GM12878 (cell line): Measurements from ENCODE around the gene RARS2. TPM values are rescaled to one million over a fixed set of nuclear protein-coding genes. Genes with fewer than 3 reads are reported as not detected.

Source experiments
- ATAC-seq: fragments of 200-7000 bp; cut with Tn5 transposase; 3 replicates; pipeline ENCODE4 v1.9.1; 2020; ENCODE audit warnings: mild to moderate bottlenecking, moderate library complexity
- BruUV-seq: library from RNA; stranded (reverse); fragments of 400-500 nt; replicated peaks from 2 replicates; lab custom pipeline; 2021; lab: Mats Ljungman, UMichigan
- CTCF ChIA-PET: fragments of 300-600 bp; sonication (Branson Sonifier 250); formaldehyde crosslinking; extraction: SDS; loops from one replicate; lab custom pipeline; 2021; ENCODE audit warnings: inconsistent platforms; lab: Yijun Ruan, JAX
- POLR2A ChIA-PET: fragments of 350-600 bp; formaldehyde crosslinking; extraction: SDS; loops from one replicate; lab custom pipeline; 2021; ENCODE audit warnings: inconsistent platforms; lab: Charles Lee
- RAD21 ChIA-PET: fragments of 300-600 bp; sonication (Branson Sonifier 250); formaldehyde crosslinking; loops from one replicate; lab custom pipeline; 2023; ENCODE audit warnings: antibody characterized with exemption; ENCODE audit not compliant: unreplicated experiment; lab: Charles Lee
- SMC1A ChIA-PET: fragments of 300-600 bp; sonication (Branson Sonifier 250); formaldehyde crosslinking; loops from one replicate; lab custom pipeline; 2023; ENCODE audit not compliant: unreplicated experiment, uncharacterized antibody; lab: Charles Lee
- DNase-seq: peaks from one replicate; pipeline ENCODE4 v3.0.0-alpha.2; 2011; ENCODE audit warnings: low read depth, low spot score
- FAIRE-seq: peaks from 3 replicates; lab custom pipeline; 2011; peaks lifted over from hg19 to GRCh38; lab: Jason Lieb, UNC
- H2AFZ ChIP-seq: 2 replicates; pipeline ENCODE4 v1.6.0; 2011; ENCODE audit warnings: low read depth, low read length, control low read depth; ENCODE audit not compliant: control insufficient read depth
- H3K27ac ChIP-seq: 2 replicates; pipeline ENCODE4 v1.5.1; 2011; ENCODE audit warnings: control low read depth; ENCODE audit not compliant: control insufficient read depth, insufficient read depth
- H3K27me3 ChIP-seq, 2 experiments: replicated peaks in 1 of 2; 2 replicates each; pipeline versions ENCODE4 v1.6.0 to v1.6.1; 2011; ENCODE audit warnings: low read length in 1 of 2; ENCODE audit not compliant: control insufficient read depth in 2 of 2, insufficient read depth in 2 of 2
- H3K36me3 ChIP-seq, 2 experiments: 2 replicates each; pipeline ENCODE4 v1.5.1; 2011; ENCODE audit warnings: low read length in 1 of 2; ENCODE audit not compliant: control insufficient read depth in 2 of 2, insufficient read depth in 2 of 2
- H3K4me1 ChIP-seq: 2 replicates; pipeline ENCODE4 v1.6.1; 2011; ENCODE audit warnings: mild to moderate bottlenecking, low read length, moderate library complexity, mixed read lengths; ENCODE audit not compliant: control insufficient read depth, insufficient read depth
- H3K4me2 ChIP-seq: 2 replicates; pipeline ENCODE4 v1.6.0; 2011; ENCODE audit warnings: control low read depth; ENCODE audit not compliant: control insufficient read depth, insufficient read depth
- H3K4me3 ChIP-seq: fragments of 200-600 bp; sonication (generic); 2 replicates; pipeline ENCODE4 v1.5.1; 2016
- H3K79me2 ChIP-seq: 2 replicates; pipeline ENCODE4 v1.6.0; 2011; ENCODE audit warnings: low read length; ENCODE audit not compliant: control insufficient read depth, insufficient read depth
- H3K9ac ChIP-seq: 2 replicates; pipeline ENCODE4 v1.8.0; 2011; ENCODE audit warnings: low read length, control low read depth, mixed read lengths; ENCODE audit not compliant: control insufficient read depth, insufficient read depth
- H3K9me3 ChIP-seq: replicated peaks from 3 replicates; pipeline ENCODE4 v1.5.1; 2011; ENCODE audit warnings: mild to moderate bottlenecking, low read length; ENCODE audit not compliant: control insufficient read depth, insufficient read depth
- H4K20me1 ChIP-seq: 2 replicates; pipeline ENCODE4 v1.6.0; 2011; ENCODE audit not compliant: control insufficient read depth, insufficient read depth
- ATF3 ChIP-seq: IDR thresholded peaks from 2 replicates; pipeline ENCODE4 v1.6.1; 2011; ENCODE audit warnings: low read depth, mild to moderate bottlenecking, low read length, moderate library complexity, borderline replicate concordance; ENCODE audit errors: extremely low read depth
- GATAD2B ChIP-seq: fragments of 450-650 bp; conservative IDR thresholded peaks from 2 replicates; pipeline ENCODE4 v1.6.1; 2017; ENCODE audit warnings: low read depth, mild to moderate bottlenecking, moderate library complexity
- HCFC1 ChIP-seq: fragments of 150-350 bp; IDR thresholded peaks from 2 replicates; pipeline ENCODE4 v1.6.1; 2014; ENCODE audit warnings: low read length
- HDAC6 ChIP-seq: fragments of 200-600 bp; sonication (generic); IDR thresholded peaks from one replicate; pipeline ENCODE4 v1.8.0; 2017; ENCODE audit warnings: antibody characterized with exemption; ENCODE audit not compliant: unreplicated experiment
- IKZF2 ChIP-seq, 2 experiments: fragments of 450-650 bp; IDR thresholded peaks; 2 replicates each; pipeline ENCODE4 v1.6.1; 2017; ENCODE audit warnings: mild to moderate bottlenecking in 2 of 2, moderate library complexity in 2 of 2
- NBN ChIP-seq: fragments of 450-650 bp; IDR thresholded peaks from 2 replicates; pipeline ENCODE4 v1.6.1; 2016
- NKRF ChIP-seq: fragments of 450-650 bp; conservative IDR thresholded peaks from 2 replicates; pipeline ENCODE4 v1.6.1; 2017; ENCODE audit warnings: mild to moderate bottlenecking, moderate library complexity
- POLR2AphosphoS2 ChIP-seq: IDR thresholded peaks from 2 replicates; pipeline ENCODE4 v1.6.1; 2011; ENCODE audit warnings: low read depth, mild to moderate bottlenecking, low read length, improper control_type of control experiment, moderate library complexity
- POU2F2 ChIP-seq: IDR thresholded peaks from 3 replicates; pipeline ENCODE4 v1.6.1; 2011; ENCODE audit warnings: low read depth, mild to moderate bottlenecking, low read length, borderline replicate concordance
- RB1 ChIP-seq: fragments of 450-650 bp; formaldehyde crosslinking; IDR thresholded peaks from 2 replicates; pipeline ENCODE4 v1.6.1; 2017; ENCODE audit warnings: mild to moderate bottlenecking, borderline replicate concordance
- STAT3 ChIP-seq: IDR thresholded peaks from 2 replicates; pipeline ENCODE4 v1.6.1; 2011; ENCODE audit warnings: low read depth, low read length, improper control_type of control experiment
- SUPT20H ChIP-seq: IDR thresholded peaks from 2 replicates; pipeline ENCODE4 v1.6.1; 2011; ENCODE audit warnings: low read depth, mild to moderate bottlenecking, low read length, moderate library complexity, borderline replicate concordance; ENCODE audit not compliant: control insufficient read depth
- WGBS: methylation state at CpG from one replicate; pipeline ENCODE4 v1.1.6; 2016; ENCODE audit warnings: low lambda C conversion rate; ENCODE audit not compliant: insufficient replicate concordance, insufficient coverage; ENCODE audit errors: missing lambda C conversion rate; 5-methylcytosine and 5-hydroxymethylcytosine counted together
- in situ Hi-C: fragments of 300-500 bp; cut with MboI; formaldehyde crosslinking; loops from 9 replicates; pipeline ENCODE4 v1.14.3; 2018; ENCODE audit warnings: mixed read lengths
- intact Hi-C: fragments of 100-400 bp; cut with micrococcal nuclease; formaldehyde crosslinking; loops from one replicate; pipeline ENCODE4 v1.14.2; 2022; ENCODE audit not compliant: unreplicated experiment
- polyA plus RNA-seq, 11 experiments: library from polyadenylated mRNA; depleted of rRNA in 4 of 11; unstranded in 6 of 11; stranded (reverse) in 5 of 11; fragments of >200 nt; fragmentation: Nextera tagmentation in 4 of 11; fragmentation: Illumina TruSeq in 1 of 11; extraction: Ambion mirVana in 4 of 11; extraction: Trizol in 1 of 11; gene quantifications; 1 replicate in 1 of 11; 2 replicates in 10 of 11; pipeline versions ENCODE4 v1.2.1 to v1.2.3, GENCODE V29; 2011 to 2016; ENCODE audit warnings: inconsistent platforms in 2 of 11, missing spikeins in 2 of 11, low read depth in 1 of 11
- total RNA-seq, 4 experiments: library from RNA; depleted of rRNA in 3 of 4; stranded (reverse); fragments of >200 nt in 3 of 4; fragmentation: Illumina TruSeq in 1 of 4; extraction: Trizol in 1 of 4; gene quantifications; 2 replicates each; pipeline versions ENCODE4 v1.2.1 to v1.2.3, GENCODE V29; 2013 to 2021
- TF ChIP-seq, protein P1 (sequence below): fragments of 450-650 bp; formaldehyde crosslinking; IDR thresholded peaks from 2 replicates; pipeline ENCODE4 v1.4.0; 2022; ENCODE audit warnings: mild to moderate bottlenecking, moderate library complexity
- TF ChIP-seq, protein P2 (sequence below): fragments of 450-650 bp; IDR thresholded peaks from 2 replicates; pipeline ENCODE4 v1.6.1; 2017; ENCODE audit warnings: mild to moderate bottlenecking

Gene RARS2
- total and polyA plus RNA-seq, 10 of the 15 experiments (the other 5 are each of a cell fraction or from before 2014, with no cell fraction given): 18.3 to 54.2 (median 36.8) TPM

DNA sequence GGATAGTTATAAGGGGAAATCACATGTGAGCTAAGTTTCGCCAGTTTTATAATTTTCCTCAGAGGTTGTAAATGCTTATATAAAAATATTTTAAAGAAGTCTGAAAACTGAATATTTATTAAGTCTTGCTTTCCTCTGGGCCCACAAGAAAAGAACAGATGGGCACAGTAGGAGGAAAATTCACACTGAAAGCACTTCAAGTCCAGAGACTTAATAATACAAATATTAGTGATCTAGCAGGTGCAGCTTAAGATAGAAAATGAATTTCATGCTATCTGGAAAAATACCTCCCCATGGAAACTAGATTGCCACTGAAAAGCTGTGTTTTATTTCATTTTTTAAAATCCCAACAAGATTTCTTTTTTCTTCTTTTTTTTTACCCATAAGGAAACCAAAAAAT lies 47.3 kb upstream of the RARS2 start:
- DNase-seq (no peak), ATAC-seq (no peak), FAIRE-seq (no peak)
- H4K20me1 ChIP-seq: no peaks in the 10 kb centered on the region
- no peak overlapping the region for H3K27ac ChIP-seq
- H3K4me3 ChIP-seq: no peak overlapping the region
- 97% methylated on average over 1 of the region's 1 CpG for WGBS
- no peak overlapping the region for H3K4me2 ChIP-seq
- no peaks in the 10 kb centered on the region for H3K4me1 ChIP-seq
- no peak overlapping the region for H2AFZ ChIP-seq
- ChIA-PET RAD21 (no interaction called here), POLR2A (interaction anchor here (0.7 kb wide), 1 partner anchor 120 kb away, joined by 4 read pairs; no protein-coding TSS in a partner anchor), SMC1A (interaction anchor here (0.7 to 1.7 kb wide), 10 partner anchors 9 to 47 kb away, joined by 3 to 6 read pairs (median 3); no protein-coding TSS in a partner anchor), CTCF (interaction anchor here (0.9 to 1.6 kb wide), 3 partner anchors 9 to 19 kb away, joined by 3 to 4 read pairs (median 4); no protein-coding TSS in a partner anchor)
- H3K27me3 ChIP-seq: no peaks in the 10 kb centered on the region
- intact Hi-C loops: no loop called here
- no TSS peak for BruUV-seq
- H3K36me3 ChIP-seq: peaks cover 0 to 23% of the 10 kb centered on the region in 2 experiments; a peak in 3 of 4 replicates
- H3K79me2 ChIP-seq: no peaks in the 10 kb centered on the region
- H3K9ac ChIP-seq: no peak overlapping the region
- H3K9me3 ChIP-seq: no peaks in the 10 kb centered on the region
- in situ Hi-C loops: no loop called here
- TF ChIP-seq POU2F2 (no peak), GATAD2B (no peak), IKZF2 (IDR thresholded peaks at IDR 0.05) (no peak), HCFC1 (no peak), RB1 (no peak), ATF3 (no peak), HDAC6 (no peak), NBN (no peak), STAT3 (no peak), SUPT20H (no peak), POLR2AphosphoS2 (no peak), NKRF (no peak)
- TF ChIP-seq, protein P1, sequence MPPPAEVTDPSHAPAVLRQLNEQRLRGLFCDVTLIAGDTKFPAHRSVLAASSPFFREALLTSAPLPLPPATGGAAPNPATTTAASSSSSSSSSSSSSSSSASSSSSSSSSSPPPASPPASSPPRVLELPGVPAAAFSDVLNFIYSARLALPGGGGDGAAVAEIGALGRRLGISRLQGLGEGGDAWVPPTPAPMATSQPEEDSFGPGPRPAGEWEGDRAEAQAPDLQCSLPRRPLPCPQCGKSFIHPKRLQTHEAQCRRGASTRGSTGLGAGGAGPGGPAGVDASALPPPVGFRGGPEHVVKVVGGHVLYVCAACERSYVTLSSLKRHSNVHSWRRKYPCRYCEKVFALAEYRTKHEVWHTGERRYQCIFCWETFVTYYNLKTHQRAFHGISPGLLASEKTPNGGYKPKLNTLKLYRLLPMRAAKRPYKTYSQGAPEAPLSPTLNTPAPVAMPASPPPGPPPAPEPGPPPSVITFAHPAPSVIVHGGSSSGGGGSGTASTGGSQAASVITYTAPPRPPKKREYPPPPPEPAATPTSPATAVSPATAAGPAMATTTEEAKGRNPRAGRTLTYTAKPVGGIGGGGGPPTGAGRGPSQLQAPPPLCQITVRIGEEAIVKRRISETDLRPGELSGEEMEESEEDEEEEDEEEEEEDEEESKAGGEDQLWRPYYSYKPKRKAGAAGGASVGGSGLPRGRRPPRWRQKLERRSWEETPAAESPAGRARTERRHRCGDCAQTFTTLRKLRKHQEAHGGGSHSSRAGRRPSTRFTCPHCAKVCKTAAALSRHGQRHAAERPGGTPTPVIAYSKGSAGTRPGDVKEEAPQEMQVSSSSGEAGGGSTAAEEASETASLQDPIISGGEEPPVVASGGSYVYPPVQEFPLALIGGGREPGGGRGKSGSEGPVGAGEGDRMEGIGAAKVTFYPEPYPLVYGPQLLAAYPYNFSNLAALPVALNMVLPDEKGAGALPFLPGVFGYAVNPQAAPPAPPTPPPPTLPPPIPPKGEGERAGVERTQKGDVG (CRISPR knock-in tag): no peak
- TF ChIP-seq, protein P2, sequence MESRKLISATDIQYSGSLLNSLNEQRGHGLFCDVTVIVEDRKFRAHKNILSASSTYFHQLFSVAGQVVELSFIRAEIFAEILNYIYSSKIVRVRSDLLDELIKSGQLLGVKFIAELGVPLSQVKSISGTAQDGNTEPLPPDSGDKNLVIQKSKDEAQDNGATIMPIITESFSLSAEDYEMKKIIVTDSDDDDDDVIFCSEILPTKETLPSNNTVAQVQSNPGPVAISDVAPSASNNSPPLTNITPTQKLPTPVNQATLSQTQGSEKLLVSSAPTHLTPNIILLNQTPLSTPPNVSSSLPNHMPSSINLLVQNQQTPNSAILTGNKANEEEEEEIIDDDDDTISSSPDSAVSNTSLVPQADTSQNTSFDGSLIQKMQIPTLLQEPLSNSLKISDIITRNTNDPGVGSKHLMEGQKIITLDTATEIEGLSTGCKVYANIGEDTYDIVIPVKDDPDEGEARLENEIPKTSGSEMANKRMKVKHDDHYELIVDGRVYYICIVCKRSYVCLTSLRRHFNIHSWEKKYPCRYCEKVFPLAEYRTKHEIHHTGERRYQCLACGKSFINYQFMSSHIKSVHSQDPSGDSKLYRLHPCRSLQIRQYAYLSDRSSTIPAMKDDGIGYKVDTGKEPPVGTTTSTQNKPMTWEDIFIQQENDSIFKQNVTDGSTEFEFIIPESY: no peak
